Tibial artery (tissue), 4 donors: Measurements from ENCODE around the gene FGGY.

Source experiments
- DNase-seq, 2 donors: peaks; one replicate each; pipeline ENCODE4 v3.0.0-alpha.2; 2019
- H3K27ac ChIP-seq, 2 donors: fragments of 200-600 bp; sonication (generic) in 1 of 2; 1 replicate in 1 of 2; 2 replicates in 1 of 2; pipeline ENCODE4 v1.5.1; 2018 to 2019; ENCODE audit warnings: mild to moderate bottlenecking in 1 of 2
- H3K27me3 ChIP-seq, 2 donors: fragments of 200-600 bp; sonication (generic) in 1 of 2; one replicate each; pipeline versions ENCODE4 v1.5.1 to v1.6.0; 2016 to 2019
- H3K36me3 ChIP-seq, 3 donors: fragments of 200-600 bp; sonication (generic) in 2 of 3; one replicate each; pipeline ENCODE4 v1.5.1; 2016 to 2019; ENCODE audit warnings: mild to moderate bottlenecking in 2 of 3
- H3K4me1 ChIP-seq, 4 donors: fragments of 200-600 bp; sonication (generic) in 2 of 4; 1 replicate in 3 of 4; 2 replicates in 1 of 4; pipeline ENCODE4 v1.5.1; 2016 to 2019
- H3K4me3 ChIP-seq, 2 donors: fragments of 200-600 bp; sonication (generic) in 1 of 2; 1 replicate in 1 of 2; 2 replicates in 1 of 2; pipeline ENCODE4 v1.5.1; 2018 to 2019; ENCODE audit warnings: mild to moderate bottlenecking in 2 of 2
- H3K9me3 ChIP-seq, 3 donors: fragments of 200-600 bp; sonication (generic) in 1 of 3; one replicate each; pipeline ENCODE4 v1.5.1; 2016 to 2019
- CTCF ChIP-seq, 2 experiments: fragments of 200-600 bp in 1 of 2; fragments of 450-650 bp in 1 of 2; IDR thresholded peaks; one replicate each; pipeline ENCODE4 v1.5.1; 2017 to 2019; ENCODE audit warnings: antibody characterized with exemption in 2 of 2, mild to moderate bottlenecking in 1 of 2, moderate library complexity in 1 of 2
- intact Hi-C: fragments of 100-400 bp; cut with DNase I; formaldehyde crosslinking; loops from one replicate; pipeline ENCODE4 v1.15.0; 2023; ENCODE audit warnings: low total_unique reads

The FGGY gene

GRCh38 chr1:59258412-59259032, 38.4 kb upstream of the FGGY start:
- Histone ChIP-seq H3K4me3 (no peak overlapping the region), H3K27ac (no peak overlapping the region), H3K4me1 (peaks cover 0 to 22% (median 14%) of the 10 kb centered on the region in 4 donors), H3K27me3 (no peaks in the 10 kb centered on the region), H3K36me3 (no peaks in the 10 kb centered on the region), H3K9me3 (no peaks in the 10 kb centered on the region)
- intact Hi-C loops, result no loop called here
- no peak for TF ChIP-seq CTCF (IDR thresholded peaks at IDR 0.05)
- no peak for DNase-seq

GRCh38 chr1:59261537-59261936, 35.4 kb upstream of the FGGY start:
- peak in 1 of 2 donors; percentile 40 for DNase-seq
- intact Hi-C loops, result no loop called here

GRCh38 chr1:59262631-59263030, 34.3 kb upstream of the FGGY start:
- DNase-seq, result no peak
- Histone ChIP-seq H3K27ac (peak overlapping the region in 1 of 2 donors; percentile 49), H3K9me3 (no peaks in the 10 kb centered on the region), H3K4me3 (no peak overlapping the region), H3K36me3 (no peaks in the 10 kb centered on the region), H3K4me1 (peaks cover 0 to 40% (median 19%) of the 10 kb centered on the region in 4 donors), H3K27me3 (no peaks in the 10 kb centered on the region)
- no peak for TF ChIP-seq CTCF (IDR thresholded peaks at IDR 0.05)
- intact Hi-C loops, result no loop called here

More at GRCh38 chr1:59261537-59261936, 35.4 kb upstream of the FGGY start:
- peak overlapping the region; percentile 42 to 49 for H3K27ac ChIP-seq
- H3K36me3 ChIP-seq, result no peaks in the 10 kb centered on the region
- TF ChIP-seq CTCF (IDR thresholded peaks at IDR 0.05), result no peak
- H3K27me3 ChIP-seq, result no peaks in the 10 kb centered on the region
- H3K9me3 ChIP-seq, result no peaks in the 10 kb centered on the region
- H3K4me3 ChIP-seq, result no peak overlapping the region
- H3K4me1 ChIP-seq, result peaks cover 0 to 33% (median 16%) of the 10 kb centered on the region in 4 donors

GRCh38 chr1:59263111-59263510, 33.8 kb upstream of the FGGY start:
- intact Hi-C loops, result no loop called here
- Histone ChIP-seq H3K4me3 (no peak overlapping the region), H3K36me3 (no peaks in the 10 kb centered on the region), H3K4me1 (peaks cover 0 to 40% (median 19%) of the 10 kb centered on the region in 4 donors), H3K27ac (no peak overlapping the region), H3K27me3 (no peaks in the 10 kb centered on the region), H3K9me3 (no peaks in the 10 kb centered on the region)
- no peak for DNase-seq
- TF ChIP-seq CTCF (IDR thresholded peaks at IDR 0.05), result no peak

GRCh38 chr1:59265622-59266021, 31.3 kb upstream of the FGGY start:
- Histone ChIP-seq H3K27me3 (no peaks in the 10 kb centered on the region), H3K36me3 (no peaks in the 10 kb centered on the region), H3K4me3 (no peak overlapping the region), H3K27ac (no peak overlapping the region), H3K9me3 (no peaks in the 10 kb centered on the region), H3K4me1 (peaks cover 0 to 34% (median 14%) of the 10 kb centered on the region in 4 donors)
- intact Hi-C loops, result no loop called here
- no peak for TF ChIP-seq CTCF (IDR thresholded peaks at IDR 0.05)
- no peak for DNase-seq
